RCC 7860 (cell line): Measurements from ENCODE around the gene EIF3K.
A peak's percentile ranks its signal among the peaks of the same experiment; 100 is the strongest.

Experiments
- DNase-seq: peaks from one replicate; pipeline ENCODE4 v3.0.0-alpha.2; 2015; ENCODE audit warnings: low spot score
- FAIRE-seq: peaks from 2 replicates; lab custom pipeline; 2012; peaks lifted over from hg19 to GRCh38; lab: Jason Lieb, UNC

The EIF3K gene

DNA sequence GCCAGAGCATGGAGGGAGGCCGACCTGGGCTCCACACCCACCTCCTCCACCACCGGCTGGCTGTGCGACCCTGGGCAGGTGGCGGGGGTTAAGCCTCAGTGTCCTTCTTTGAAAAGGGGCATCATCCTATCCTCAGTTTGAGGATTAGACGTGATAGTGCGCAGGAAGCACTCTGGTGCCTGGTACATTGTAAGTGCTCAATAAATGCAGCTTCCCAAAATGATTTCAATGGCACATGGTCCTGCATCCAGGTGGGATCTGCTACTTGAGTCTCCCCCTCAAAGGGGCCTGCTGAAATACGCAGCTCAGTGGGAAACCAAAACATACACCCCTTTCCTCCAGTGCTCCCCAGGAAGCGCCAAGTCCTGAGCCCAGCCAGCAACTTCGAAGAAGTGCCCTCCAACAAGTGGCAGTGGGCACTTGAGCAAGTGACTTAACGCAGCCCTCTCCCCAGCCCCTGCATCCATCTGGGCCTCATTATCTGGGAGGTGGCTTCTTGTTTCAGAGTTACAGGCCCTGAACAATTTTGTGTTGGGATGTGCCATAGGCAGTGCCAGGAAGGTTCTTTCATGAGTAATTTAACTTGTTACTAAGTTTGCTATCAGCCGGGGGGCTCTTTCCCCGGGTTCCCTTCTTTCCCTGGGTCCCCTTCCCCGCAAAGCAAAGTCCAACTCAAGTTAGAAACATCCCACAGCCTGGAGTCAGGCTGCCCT is 46.4 kb downstream of the EIF3K start:
- no peak for FAIRE-seq
- no peak for DNase-seq

DNA sequence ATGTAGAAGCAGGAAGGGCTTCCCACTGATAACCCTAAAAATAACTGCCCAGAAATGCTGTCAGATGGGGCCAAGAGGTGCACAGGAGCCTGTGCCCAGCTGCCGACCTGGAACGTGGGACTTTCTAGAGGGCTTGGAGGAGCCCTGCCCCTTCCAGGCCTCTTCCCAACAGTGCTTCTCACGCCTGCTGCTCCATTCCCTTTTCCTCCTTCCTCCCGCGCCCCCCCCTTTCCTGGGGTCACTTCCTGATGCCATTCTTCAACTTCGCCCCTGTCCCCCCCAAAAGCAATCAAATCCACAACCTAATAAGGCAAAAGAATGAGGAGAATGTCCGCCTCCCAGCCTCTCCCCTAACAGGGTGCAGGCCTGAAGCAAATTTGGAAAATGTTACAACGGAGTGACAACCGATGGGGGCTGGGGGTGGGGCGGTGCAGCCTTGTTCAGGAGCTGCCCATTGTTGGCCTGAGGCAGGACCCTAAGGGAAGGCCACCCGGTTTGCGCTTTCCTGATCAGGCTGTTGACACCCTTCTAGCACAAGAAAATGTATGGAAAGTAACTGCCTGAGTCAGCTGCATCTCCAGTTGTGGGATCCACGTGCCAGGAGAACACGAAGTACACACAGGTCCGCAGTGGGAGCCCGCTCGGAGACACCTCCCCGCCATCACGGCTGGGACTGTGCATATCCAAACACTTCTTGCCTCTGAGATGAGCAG is 47.1 kb downstream of the EIF3K start:
- DNase-seq (no peak), FAIRE-seq (no peak)

DNA sequence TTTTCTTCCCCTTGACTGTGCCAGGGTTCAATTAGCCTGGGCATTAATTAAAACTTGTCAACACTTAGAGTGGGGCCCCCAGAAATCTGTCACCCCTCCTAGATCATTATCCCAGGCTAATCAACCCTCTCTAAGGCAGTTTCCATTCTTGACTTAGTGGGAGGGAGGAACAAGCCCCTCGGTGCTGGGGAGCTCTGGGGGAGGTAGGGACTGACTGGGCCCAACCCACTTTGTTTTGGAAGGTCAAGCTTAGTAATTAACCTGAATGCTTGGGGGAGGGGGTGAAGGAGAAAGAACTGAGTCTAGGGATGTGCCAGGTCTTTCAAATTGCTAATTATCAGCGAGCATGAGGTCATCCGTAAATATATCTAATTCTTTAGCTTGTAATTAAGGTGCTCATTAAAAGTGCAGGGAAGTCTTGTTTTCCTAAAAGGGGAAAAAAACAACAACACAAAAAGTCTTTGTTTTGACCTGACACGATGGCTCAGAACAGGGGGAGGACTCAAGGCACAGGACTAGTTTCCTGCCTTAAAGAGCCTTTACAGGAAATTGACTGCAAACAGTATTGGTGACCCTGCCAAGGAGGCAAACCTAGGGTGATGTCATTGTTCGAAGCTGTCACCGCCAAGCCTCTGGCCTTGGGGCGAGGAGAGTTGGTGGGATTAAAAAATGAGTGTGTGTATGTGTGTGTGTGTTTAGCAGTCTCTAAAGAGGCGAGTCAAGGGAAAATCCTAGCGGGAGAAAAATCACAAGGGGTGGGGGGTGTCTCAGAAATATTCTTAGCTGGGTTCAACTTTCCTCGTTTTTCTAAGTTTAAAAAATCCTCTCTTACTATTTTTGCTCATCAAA is 47.9 kb downstream of the EIF3K start:
- DNase-seq (peak; percentile 68), FAIRE-seq (peak; percentile 52)

DNA sequence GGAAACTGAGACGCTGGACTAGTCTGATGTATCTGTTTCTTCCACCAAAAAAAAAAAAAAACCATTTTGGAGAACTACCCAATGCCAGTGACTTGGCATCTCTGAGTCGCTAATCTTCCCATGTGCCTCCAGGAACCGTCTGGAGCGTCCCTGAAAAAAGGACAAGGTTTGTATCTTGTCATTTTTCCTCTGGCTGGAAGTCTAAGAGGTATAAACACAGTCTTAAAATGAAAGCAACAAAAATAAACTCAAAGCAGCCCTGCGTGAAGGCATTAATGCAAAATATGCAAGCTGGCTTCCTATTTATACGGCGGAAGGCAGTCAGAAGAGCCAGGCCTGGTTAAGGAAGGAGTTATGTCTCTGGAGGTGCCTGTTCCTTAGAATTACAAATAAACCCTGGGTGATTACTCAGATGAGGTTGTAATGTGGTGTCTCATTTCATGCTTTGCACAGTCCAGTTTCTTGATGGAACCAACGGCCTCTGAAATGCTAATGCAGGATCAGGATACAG is 48.7 kb downstream of the EIF3K start:
- DNase-seq: no peak
- no peak for FAIRE-seq

DNA sequence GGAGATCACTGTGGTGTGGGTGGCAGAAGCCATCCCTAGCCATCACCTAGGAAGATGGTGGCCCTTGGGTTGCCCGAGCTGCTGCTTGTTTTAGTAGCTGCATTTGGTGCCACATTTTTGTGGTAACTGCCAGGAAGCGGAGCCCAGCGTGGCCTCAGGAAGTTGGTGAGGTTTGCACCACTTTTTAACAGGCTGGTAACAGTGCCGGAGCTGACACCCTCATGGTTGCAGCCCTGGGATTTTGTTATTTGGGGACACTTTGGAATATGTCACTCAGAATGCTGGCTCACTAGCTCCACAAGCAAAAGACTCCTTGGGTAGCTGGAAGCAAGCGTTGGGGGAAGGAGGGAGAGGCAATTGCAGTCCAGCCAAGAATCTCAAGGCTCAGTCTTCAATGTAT is 50.6 kb downstream of the EIF3K start:
- no peak for DNase-seq
- FAIRE-seq: no peak

DNA sequence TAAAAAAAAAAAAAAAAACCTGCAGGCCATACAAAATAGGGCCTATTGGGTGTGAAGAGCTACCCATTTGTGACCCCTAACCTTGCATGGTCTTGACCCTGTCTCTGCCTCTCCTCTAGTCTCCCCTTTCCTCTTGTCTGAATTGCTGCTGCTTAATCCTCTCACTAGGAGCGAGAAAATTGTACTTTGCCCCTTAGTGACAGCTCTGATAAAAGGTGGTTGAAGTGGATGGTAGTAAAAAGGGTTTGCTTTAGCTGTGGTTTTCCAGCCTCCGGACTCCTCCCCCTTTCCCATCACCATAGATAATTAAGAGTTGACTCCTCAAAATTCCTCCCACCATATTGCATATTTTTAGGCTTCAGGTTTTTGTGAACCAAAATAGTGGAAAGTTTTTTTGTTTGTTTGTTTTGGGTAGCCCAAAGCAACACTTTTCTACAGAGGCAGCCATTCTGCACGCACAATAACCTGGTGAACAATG is 52.0 kb downstream of the EIF3K start:
- no peak for DNase-seq

DNA sequence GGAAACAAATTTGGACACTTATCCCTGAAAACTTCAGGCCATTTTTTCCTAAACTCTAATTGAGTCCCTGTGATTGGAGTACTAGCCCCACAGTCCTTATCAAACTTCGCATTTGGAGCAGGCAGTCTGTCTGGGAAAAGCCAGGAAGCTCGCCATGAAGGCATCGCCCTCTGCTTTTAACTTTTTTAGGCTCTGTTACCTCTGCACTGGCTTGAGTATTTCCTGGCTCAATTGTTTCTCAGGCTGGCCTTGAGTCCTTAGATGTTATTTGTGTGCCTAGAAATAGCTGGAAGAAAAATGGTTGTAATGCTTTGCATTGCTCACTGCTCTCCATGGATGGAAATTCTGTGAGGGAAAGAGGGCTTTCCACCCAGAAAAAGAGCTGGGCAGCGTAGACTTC is 52.7 kb downstream of the EIF3K start:
- no peak for FAIRE-seq
- no peak for DNase-seq

More for the DNA sequence above, 52.0 kb downstream of the EIF3K start:
- FAIRE-seq: no peak

DNA sequence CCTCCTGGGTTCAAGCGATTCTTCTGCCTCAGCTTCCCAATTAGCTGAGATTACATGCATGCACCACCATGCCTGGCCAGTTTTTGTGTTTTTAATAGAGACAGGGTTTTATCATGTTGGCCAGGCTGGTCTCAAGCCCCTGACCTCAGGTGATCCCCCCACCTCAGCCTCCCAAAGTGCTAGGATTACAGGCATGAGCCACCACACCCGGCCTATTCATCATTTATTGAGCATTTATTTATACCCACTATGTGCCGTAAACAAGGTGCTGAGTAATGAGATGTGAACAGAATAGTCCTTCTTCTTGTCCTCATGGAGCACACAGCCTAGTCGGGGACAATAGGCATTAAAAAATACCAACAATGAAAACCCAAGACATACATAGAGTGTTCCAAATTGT is 54.0 kb downstream of the EIF3K start:
- FAIRE-seq (no peak), DNase-seq (no peak)

DNA sequence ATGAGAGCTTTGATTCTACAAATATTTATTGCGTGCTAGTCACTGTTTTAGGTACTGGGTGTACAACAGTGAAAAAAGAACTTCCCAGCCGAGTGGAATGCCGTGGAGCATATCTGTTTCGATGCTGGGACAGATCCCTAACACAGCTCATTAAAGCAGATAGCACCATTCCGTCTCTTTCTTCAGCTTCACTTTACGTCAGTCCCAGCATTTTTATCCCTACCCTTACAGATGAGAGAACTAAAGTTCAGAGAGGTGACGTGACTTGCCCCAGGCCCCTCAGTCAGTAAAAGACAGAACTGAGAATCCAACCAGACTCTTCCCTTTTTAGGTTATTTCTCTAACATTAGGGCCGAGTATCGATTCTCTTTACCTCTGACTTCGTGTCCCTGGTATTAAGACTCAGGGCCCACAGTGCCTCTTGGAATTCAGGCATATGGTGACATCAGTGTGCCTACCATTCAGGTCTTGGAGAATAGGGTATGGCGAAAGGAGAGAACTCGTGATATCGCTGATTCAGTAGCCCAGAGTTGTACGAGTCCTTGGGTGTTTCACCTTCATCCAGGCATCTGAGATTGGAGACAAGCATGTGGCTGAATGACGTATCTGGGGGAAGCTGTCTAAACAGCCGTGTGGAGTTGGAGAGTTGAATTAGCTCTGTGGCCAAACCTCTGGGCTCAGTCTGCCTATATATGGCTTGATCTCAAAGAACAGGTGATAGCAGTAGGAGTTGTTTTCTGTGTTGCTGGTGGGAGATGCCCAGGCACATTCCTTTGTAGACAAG is 55.6 kb downstream of the EIF3K start:
- DNase-seq: no peak
- no peak for FAIRE-seq

DNA sequence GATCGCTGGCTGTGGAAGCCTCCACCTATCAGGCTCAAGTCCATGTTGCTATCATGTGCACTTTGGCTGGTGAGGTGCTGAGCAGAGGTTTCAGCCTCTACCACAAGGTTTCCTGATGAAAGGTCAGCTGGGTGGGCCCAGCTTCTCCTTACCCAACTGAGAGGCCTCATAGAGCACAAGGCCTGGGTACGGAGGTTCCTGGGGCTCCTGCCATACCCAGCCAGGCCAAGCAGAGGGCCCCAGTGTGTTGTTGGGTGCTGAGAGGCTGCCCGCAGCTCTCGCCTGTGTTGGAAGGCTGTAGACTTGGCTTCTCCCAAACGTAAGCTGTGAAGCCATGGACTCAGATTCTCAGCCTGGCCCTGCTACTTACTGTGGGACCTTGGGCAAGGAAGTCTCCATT is 56.6 kb downstream of the EIF3K start:
- DNase-seq (no peak), FAIRE-seq (no peak)

DNA sequence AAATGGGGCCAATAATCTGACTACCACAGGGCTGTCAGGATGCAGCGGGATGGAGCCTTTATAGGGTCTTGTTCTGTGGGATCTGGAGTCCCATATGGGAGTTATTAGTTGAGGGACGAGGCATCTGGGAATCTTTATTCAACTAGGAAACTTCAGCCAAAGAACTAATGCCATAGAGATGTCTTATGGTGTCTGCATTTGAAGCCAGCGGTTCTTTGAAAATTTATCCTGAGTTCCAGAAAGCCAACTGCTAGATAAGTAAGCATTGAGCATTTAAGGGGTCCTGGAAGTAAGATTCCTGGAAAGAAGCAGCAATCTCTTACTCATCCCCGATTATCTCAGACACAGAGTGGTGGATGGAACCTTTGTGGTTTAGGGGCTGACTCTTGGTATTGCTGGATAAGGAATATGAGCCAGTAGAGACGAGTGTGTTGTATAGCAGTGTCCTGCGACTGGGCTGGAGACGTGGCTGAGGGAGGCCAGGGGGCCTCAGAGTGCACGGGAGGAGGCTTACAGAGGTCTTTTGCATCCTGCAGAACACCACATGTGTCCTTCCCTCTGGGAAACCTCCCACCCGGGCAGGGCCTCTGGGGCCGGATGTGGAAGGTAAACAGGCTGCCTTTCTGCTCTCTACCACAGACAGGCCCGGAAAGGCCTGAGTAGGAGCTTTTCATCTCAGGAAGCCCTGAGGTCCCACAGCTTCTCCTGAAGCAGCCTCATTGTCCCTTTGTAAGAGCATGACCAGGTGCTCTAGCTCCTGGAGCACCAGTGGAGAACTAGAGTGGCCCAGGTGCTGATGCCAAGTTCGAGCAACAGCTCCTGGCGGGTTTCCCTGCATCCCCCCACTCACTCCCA is 57.3 kb downstream of the EIF3K start:
- peak; percentile 71 for DNase-seq

DNA sequence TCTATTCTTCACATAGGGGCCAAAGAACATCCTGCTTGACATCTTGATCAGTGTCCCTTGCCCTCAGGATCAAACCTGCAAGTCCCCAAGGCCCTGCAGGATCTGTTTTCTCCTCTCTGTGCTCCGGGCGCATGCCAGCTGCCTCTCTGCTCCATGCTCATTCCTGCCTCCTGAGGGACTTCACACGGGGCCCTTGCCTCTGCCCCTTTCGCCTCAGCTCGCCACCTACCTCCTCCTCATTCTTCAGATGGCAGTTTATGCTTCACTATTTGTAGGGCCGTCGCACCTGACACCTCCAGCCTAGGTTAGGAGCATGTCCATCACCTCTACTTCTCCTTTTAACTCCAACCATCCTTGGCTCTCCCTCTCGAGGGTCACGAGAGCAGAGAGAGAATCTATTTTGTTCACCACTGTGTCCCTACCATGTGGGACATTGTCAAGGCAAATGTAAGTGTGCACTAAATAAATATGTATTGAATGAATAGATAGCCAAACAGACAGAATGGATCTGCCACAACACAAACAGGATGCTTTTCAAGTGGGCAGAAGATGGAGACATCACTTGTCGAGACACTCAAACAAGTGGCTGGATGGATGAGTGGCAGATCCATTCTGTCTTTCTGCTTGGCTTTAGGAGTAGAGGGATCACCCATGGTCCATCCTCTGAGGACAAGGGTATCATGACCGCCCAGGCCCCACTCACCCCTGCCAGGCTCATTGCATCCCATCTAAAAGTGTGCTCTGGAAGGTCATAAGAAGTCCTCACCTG is 58.1 kb downstream of the EIF3K start:
- DNase-seq (no peak), FAIRE-seq (no peak)

More for the DNA sequence above, 57.3 kb downstream of the EIF3K start:
- FAIRE-seq: peak; percentile 64

DNA sequence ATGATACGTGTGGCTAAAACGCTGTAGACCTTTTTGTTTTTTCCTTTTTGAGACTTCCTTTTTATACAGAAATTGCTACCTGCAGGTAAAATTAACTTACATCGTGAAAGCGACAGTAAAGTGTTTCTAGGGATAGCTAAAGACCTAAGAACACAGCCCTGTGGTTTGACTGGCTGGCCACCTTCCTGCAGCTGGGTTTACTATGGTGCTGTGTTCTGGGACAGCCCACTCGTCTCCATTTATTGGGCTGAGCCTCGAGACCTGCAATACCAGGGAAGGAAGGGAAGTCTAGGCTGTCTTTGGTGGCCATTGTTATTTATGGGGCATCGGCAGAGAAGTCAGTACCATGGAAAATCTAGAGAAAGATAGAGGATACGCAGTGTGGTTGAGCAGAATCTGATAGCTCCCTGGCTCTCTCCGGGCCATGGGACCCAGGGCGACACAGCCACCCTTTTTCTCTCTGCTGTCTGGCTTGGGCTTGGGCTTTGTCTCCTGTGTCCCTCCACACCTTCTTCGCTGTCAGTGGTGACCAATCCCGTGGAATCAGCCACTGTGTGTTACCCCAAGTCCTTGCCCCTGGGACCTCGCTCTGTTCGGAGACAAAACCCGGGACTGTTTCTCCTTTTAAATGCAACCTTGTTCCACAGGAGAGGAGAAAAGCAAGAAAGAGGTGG is 59.4 kb downstream of the EIF3K start:
- FAIRE-seq: no peak
- DNase-seq: no peak

DNA sequence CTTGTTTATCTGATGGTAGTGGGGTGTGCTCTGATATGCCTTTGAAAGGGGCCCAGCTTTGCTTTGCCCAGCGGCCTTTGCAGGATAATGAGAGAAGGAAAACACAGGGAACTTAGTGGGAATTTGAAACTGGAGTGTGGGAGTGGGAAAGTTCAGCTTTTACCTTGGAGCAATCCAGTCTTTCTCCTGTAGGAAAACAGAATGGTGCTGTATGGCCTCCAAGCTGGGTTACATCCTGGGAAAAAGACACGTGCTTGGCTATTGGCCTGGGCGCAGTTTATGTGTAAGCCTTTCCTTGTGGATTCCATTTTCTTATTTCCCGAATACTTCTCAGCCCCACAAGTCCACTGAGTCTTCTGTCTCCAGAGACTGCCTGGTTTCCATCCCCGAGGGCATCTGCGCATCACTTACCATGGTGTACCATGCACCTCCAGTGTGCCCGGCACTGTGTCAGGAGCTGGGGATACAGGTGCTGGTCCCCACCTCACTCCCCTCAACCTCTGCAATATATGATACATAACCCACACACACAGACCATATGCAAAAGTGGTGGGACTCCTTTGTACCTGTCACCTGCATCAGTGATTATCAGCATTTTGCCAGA is 60.0 kb downstream of the EIF3K start:
- FAIRE-seq: no peak
- DNase-seq: no peak

DNA sequence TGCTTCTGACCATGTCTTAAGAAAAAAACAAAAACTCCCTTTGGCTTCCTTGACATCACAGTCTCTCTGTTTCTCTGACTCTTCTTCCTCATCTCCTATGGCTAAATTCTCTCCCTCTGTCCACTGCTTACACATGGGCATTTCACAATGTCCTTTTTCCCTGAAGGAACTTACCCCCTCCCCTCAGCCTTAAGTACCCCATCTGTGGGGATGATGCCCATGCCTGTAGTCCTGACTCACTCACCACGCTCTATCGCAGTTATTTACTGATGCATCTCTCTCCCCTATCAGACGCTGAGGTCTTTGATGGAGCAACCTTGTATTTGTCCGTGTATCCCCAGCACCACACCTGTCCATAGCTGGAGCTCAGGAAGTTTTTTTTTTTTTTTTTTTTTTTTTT is 60.9 kb downstream of the EIF3K start:
- DNase-seq: peak; percentile 56

DNA sequence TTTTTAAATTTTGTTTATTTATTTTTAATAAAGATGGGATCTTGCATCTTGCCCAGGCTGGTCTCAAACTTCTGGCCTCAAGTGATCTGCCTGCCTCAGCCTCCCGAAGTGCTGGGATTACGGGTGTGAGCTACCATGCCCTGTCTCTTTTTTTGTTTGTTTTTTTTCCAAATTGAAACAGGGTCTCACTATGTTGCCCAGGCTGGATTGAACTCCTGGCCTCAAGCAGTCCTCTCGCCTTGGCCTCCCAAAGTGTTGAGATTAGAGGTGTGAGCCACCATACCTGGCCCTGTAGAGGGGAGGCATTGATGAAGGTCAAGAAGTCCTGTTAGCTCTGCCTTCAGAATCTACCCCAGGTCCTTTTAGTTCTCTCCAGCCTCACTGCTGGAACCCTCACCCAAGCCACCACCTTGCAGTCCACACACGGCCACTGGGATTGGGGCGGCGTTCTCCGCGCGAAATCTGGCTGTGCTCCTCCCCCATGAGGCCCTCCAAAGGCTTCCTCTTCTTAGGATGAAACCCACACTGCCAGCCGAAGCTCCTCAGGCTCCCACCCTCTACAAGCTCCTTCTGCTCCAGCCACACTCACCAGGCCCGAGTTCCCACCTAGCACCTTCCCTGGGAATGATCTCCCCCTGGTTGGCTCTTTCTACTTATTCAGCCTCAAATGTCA is 63.3 kb downstream of the EIF3K start:
- no peak for FAIRE-seq
- DNase-seq: no peak

More for the DNA sequence above, 60.9 kb downstream of the EIF3K start:
- FAIRE-seq: no peak

DNA sequence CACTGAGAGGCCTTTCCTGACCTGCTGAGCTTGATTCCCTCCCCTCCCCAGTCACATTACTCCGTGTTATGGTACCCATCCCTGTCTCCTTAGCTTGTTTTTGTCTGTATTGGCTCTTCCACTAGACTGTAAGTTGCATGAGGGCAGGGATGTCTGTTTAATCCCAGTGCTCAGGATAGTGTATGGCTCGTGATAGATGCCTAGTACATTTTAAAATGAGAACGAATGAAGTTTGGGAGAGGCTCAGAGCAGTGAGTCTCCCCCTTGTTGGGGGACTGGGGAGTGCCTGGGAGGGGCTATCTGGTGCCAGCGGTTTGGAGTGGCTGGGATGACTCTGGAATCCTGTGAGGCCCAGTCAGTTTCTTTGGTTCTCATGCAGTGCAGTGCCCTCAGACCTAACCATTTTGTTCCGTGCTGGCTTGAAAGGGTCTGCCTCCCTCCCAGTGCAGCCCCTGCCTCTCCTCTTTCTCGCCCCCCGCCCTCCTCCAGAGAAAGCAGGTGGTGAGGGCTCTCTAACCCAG is 63.9 kb downstream of the EIF3K start:
- DNase-seq: peak; percentile 28
- FAIRE-seq: no peak
